Stimulated activated CD4-positive, alpha-beta T cell treated with anti-CD3 and anti-CD28 coated beads, Interleukin-2, amount 100 ng/mL, for 4 hours (primary cell): ENCODE data around the gene CHCHD1.
A peak's percentile ranks its signal among the peaks of the same experiment; 100 is the strongest.
"Not testable (repeated sequence)": the region's sequence is repeated elsewhere in the genome, so short reads cannot be mapped to it uniquely, and the experiment has no call there.

Experiments
- DNase-seq: peaks from one replicate; pipeline ENCODE4 v3.0.0-alpha.2; 2020; ENCODE audit warnings: low read depth

Gene CHCHD1

GRCh38 chr10:73781879-73782748, at the start of gene CHCHD1:
Gene CHCHD1 (plus strand): TSS chr10:73782048. CDS start chr10:73782076, 28 bp downstream.
- peak; percentile 83 for DNase-seq

- DNase-seq: no peak
Measured at GRCh38 chr10:73732426-73732825, 49.4 kb upstream of the CHCHD1 start.

GRCh38 chr10:73732931-73733623, 48.8 kb upstream of the CHCHD1 start:
- DNase-seq: no peak

- no peak for DNase-seq
Measured at GRCh38 chr10:73734028-73734720, 47.7 kb upstream of the CHCHD1 start.

GRCh38 chr10:73734796-73735305, 47.0 kb upstream of the CHCHD1 start:
- DNase-seq: no peak

- not testable (repeated sequence) for DNase-seq
Measured at GRCh38 chr10:73740501-73741254, 41.2 kb upstream of the CHCHD1 start.

- no peak for DNase-seq
Measured at GRCh38 chr10:73742454-73742734, 39.5 kb upstream of the CHCHD1 start.

- no peak for DNase-seq
Measured at GRCh38 chr10:73743327-73743904, 38.4 kb upstream of the CHCHD1 start.

GRCh38 chr10:73743905-73744663, 37.8 kb upstream of the CHCHD1 start, which contains the start of gene SEC24C:
Gene SEC24C (plus strand): TSS chr10:73744372. CDS start chr10:73746833, 2,461 bp downstream.
- DNase-seq: peak; percentile 92

- DNase-seq: peak; percentile 31
Measured at GRCh38 chr10:73744664-73744975, 37.2 kb upstream of the CHCHD1 start.

- no peak for DNase-seq
Measured at GRCh38 chr10:73746721-73747120, 35.1 kb upstream of the CHCHD1 start.

- DNase-seq: no peak
Measured at GRCh38 chr10:73750819-73751218, 31.0 kb upstream of the CHCHD1 start.

- no peak for DNase-seq
Measured at GRCh38 chr10:73756183-73756582, 25.7 kb upstream of the CHCHD1 start.

GRCh38 chr10:73758704-73759511, 22.9 kb upstream of the CHCHD1 start:
- no peak for DNase-seq

- DNase-seq: peak; percentile 8
Measured at GRCh38 chr10:73759512-73760115, 22.2 kb upstream of the CHCHD1 start.

- no peak for DNase-seq
Measured at GRCh38 chr10:73761781-73762180, 20.1 kb upstream of the CHCHD1 start.

- no peak for DNase-seq
Measured at GRCh38 chr10:73762915-73763314, 18.9 kb upstream of the CHCHD1 start.

GRCh38 chr10:73763343-73763742, 18.5 kb upstream of the CHCHD1 start:
- DNase-seq: no peak

- DNase-seq: no peak
Measured at GRCh38 chr10:73765066-73765465, 16.8 kb upstream of the CHCHD1 start.

- DNase-seq: peak; percentile 55
Measured at GRCh38 chr10:73768881-73769280, 13.0 kb upstream of the CHCHD1 start.
